Measurements from ENCODE around the gene ITPRIPL2. TPM values are rescaled to one million over a fixed set of nuclear protein-coding genes. Genes with fewer than 3 reads are reported as not detected.

Gene ITPRIPL2
- total RNA-seq, 1 experiment from 2014 or later: 67.9 TPM

DNA sequence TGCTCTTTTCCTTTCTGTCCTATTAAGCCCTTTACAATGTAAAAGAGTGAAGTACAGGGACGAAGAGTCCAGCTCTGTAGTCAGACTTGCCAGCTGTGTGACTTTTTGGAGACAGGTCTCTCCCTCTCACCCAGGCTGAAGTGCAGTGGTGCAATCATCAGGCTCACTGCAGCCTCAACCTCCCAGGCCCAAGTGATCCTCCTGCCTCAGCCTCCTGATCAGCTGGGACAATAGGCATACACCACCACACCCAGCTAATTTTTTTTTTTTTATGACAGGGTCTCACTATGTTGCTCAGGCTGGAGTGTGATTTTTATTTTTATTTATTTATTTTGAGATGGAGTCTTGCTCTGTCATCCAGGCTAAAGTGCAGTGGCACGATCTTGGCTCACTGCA lies 7.1 kb upstream of the ITPRIPL2 start:
- DNase-seq (ENCODE audit: low read depth, low spot score) (no peak), ATAC-seq (no peak)
- Histone ChIP-seq H3K36me3 (ENCODE audit: control insufficient read depth in 1 of 2, insufficient read depth in 2 of 2, low read length in 2 of 2) (no peaks in the 10 kb centered on the region), H3K4me3 (replicated peaks in 1 of 2; ENCODE audit: low read depth in 1 of 2, low read length in 2 of 2) (no peak overlapping the region), H3K27ac (ENCODE audit: low read depth, low read length) (no peak overlapping the region), H3K9ac (ENCODE audit: low read length) (no peak overlapping the region), H4K20me1 (ENCODE audit: insufficient read depth) (no peaks in the 10 kb centered on the region), H3K79me2 (ENCODE audit: insufficient read depth, low read length) (no peaks in the 10 kb centered on the region), H3K4me2 (ENCODE audit: low read length) (no peak overlapping the region), H3K4me1 (ENCODE audit: control insufficient read depth in 1 of 2, insufficient read depth in 2 of 2, low read length in 2 of 2) (peaks cover 20 to 61% of the 10 kb centered on the region in 2 experiments), H2AFZ (ENCODE audit: low read depth, low read length, poor library complexity, severe bottlenecking) (no peak overlapping the region), H3K9me3 (ENCODE audit: control insufficient read depth in 1 of 2, insufficient read depth in 1 of 2, low read depth in 1 of 2, low read length in 2 of 2) (no peaks in the 10 kb centered on the region), H3K9me2 (ENCODE audit: insufficient read depth) (no peaks in the 10 kb centered on the region), H3K27me3 (ENCODE audit: insufficient read depth, low read length) (no peaks in the 10 kb centered on the region)
- intact Hi-C loops (cut with micrococcal nuclease): no loop called here
- CTCF ChIA-PET: interaction anchor here (2.5 kb wide), 1 partner anchor 12 kb away, joined by 10 read pairs; no protein-coding TSS in a partner anchor
- POLR2A ChIA-PET: interaction anchor here (1.4 to 1.8 kb wide), 2 partner anchors 11 to 12 kb away, joined by 3 to 15 read pairs; no protein-coding TSS in a partner anchor
- TF ChIP-seq YY1 (IDR thresholded peaks at IDR 0.05; ENCODE audit: extremely low read depth, insufficient replicate concordance, low read depth, low read length) (no peak), POLR2AphosphoS5 (IDR thresholded peaks at IDR 0.05; ENCODE audit: low read depth, low read length) (no peak), ELF1 (IDR thresholded peaks at IDR 0.05; ENCODE audit: borderline replicate concordance, low read depth) (no peak), JUND (IDR thresholded peaks at IDR 0.05) (no peak), SP1 (IDR thresholded peaks at IDR 0.05; ENCODE audit: low read depth) (no peak), EZH2phosphoT487 (IDR thresholded peaks at IDR 0.05; ENCODE audit: borderline replicate concordance) (no peak), CEBPB (IDR thresholded peaks at IDR 0.05; ENCODE audit: low read depth) (no peak), CBX3 (IDR thresholded peaks at IDR 0.05; ENCODE audit: low read depth) (no peak), POLR2A (IDR thresholded peaks at IDR 0.05; ENCODE audit: borderline replicate concordance, extremely low read depth, insufficient read depth, insufficient read length) (no peak), ZFX (IDR thresholded peaks at IDR 0.05) (no peak), EZH2 (IDR thresholded peaks at IDR 0.05) (no peak), TCF7L2 (IDR thresholded peaks at IDR 0.05; ENCODE audit: borderline replicate concordance, extremely low read depth, insufficient read depth, insufficient read length) (no peak)
- TF ChIP-seq, protein P1, sequence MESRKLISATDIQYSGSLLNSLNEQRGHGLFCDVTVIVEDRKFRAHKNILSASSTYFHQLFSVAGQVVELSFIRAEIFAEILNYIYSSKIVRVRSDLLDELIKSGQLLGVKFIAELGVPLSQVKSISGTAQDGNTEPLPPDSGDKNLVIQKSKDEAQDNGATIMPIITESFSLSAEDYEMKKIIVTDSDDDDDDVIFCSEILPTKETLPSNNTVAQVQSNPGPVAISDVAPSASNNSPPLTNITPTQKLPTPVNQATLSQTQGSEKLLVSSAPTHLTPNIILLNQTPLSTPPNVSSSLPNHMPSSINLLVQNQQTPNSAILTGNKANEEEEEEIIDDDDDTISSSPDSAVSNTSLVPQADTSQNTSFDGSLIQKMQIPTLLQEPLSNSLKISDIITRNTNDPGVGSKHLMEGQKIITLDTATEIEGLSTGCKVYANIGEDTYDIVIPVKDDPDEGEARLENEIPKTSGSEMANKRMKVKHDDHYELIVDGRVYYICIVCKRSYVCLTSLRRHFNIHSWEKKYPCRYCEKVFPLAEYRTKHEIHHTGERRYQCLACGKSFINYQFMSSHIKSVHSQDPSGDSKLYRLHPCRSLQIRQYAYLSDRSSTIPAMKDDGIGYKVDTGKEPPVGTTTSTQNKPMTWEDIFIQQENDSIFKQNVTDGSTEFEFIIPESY (IDR thresholded peaks at IDR 0.05; ENCODE audit: extremely low read depth, insufficient replicate concordance, low read length): no peak
- TF ChIP-seq, protein P2, sequence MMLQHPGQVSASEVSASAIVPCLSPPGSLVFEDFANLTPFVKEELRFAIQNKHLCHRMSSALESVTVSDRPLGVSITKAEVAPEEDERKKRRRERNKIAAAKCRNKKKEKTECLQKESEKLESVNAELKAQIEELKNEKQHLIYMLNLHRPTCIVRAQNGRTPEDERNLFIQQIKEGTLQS (IDR thresholded peaks at IDR 0.05): no peak
- no TSS peak for BruUV-seq (replicated peaks)
- RAD21 ChIA-PET (ENCODE audit: low non-redundant PET in 1 of 2, low total read pairs in 2 of 2, uncharacterized antibody in 2 of 2, unreplicated experiment in 2 of 2): no interaction called here

All from HCT116 (cell line).